ENCODE results near the gene RPTOR. TPM values are rescaled to one million over a fixed set of nuclear protein-coding genes. Genes with fewer than 3 reads are reported as not detected.

The RPTOR gene
- total and polyA plus RNA-seq, 2 experiments from 2014 or later = 6.6 to 16.1 TPM

- H3K9me2 ChIP-seq (ENCODE audit: insufficient read depth) = no peaks in the 10 kb centered on the region
- no peak for DNase-seq
- H3K9ac ChIP-seq = no peak overlapping the region
- TF ChIP-seq EZH2 (IDR thresholded peaks at IDR 0.05; ENCODE audit: insufficient read depth, poor library complexity, severe bottlenecking) (no peak), EZH2phosphoT487 (IDR thresholded peaks at IDR 0.05; ENCODE audit: insufficient read depth, low read depth) (no peak)
- no peak overlapping the region for H3K4me2 ChIP-seq (ENCODE audit: unreplicated experiment)
- no peaks in the 10 kb centered on the region for H3K27me3 ChIP-seq (replicated peaks; ENCODE audit: insufficient read depth)
- no peaks in the 10 kb centered on the region for H3F3A ChIP-seq (ENCODE audit: insufficient read depth)
- no peak overlapping the region for H3K4me3 ChIP-seq
- WGBS, 2 experiments (ENCODE audit: low coverage in 1 of 2, low lambda C conversion rate in 2 of 2, missing lambda C conversion rate in 2 of 2) = 94 to 98% methylated on average over 20 to 22 of the region's 22 CpGs
- no peaks in the 10 kb centered on the region for H3K79me2 ChIP-seq (ENCODE audit: insufficient read depth)
- H3K27ac ChIP-seq = no peak overlapping the region
- no peaks in the 10 kb centered on the region for H3K9me3 ChIP-seq (ENCODE audit: low read depth)
- H3K4me1 ChIP-seq (ENCODE audit: insufficient read depth) = no peaks in the 10 kb centered on the region
- in situ Hi-C loops (cut with MboI) = no loop called here
- no peaks in the 10 kb centered on the region for H4K20me1 ChIP-seq (ENCODE audit: insufficient read depth)
- H3K36me3 ChIP-seq (ENCODE audit: low read depth) = no peaks in the 10 kb centered on the region
- H2AFZ ChIP-seq = no peak overlapping the region
Measured at GRCh38 chr17:80905586-80906230, 361.1 kb downstream of the RPTOR start.

DNA sequence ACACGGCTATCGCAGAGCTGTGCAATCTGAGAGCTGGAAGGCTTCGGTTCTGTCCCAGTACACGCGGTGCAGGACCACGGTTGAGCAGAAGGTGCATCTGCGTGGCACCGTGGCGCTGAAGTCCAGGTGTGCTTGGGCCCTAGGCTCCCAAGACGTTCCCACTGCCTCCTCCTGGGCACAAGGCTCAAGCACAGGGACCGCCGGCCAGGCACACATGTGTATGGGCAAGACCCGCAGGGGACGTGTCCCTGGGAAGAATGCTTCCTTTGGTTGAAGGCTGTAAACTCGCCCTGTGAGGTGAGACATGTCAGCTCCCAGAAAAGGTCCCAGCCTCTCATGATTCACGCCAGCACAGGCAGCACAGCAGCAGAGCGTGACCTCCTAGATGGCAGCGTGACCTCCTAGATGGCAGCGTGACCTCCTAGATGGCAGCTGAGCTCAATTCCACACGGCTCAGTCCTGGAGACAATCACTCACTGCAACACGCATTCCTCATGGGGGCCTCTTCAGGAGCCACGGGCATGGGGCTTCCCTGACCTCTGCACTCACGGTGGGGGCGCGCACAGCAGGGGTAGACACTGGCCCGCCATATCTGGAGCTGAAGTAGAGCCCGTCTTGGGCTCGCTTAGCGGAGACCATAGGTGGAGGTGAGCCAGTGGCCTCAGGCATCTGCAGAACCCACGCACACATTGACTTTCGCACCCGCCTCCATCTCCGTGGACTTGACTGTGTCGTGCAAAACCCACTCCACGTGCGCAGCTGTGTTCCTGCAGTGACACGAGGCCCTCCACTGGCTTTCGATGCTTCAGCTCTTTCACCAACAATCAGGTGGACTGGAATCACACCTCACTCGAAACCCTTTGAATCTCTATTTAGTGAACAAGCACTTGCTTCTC is 362.0 kb downstream of the RPTOR start:
- H3K9me3 ChIP-seq (ENCODE audit: low read depth) = no peaks in the 10 kb centered on the region
- in situ Hi-C loops (cut with MboI) = no loop called here
- 96% methylated on average over 37 to 38 of the region's 39 CpGs for whole genome bisulfite sequencing, 2 experiments (ENCODE audit: low coverage in 1 of 2, low lambda C conversion rate in 2 of 2, missing lambda C conversion rate in 2 of 2)
- H4K20me1 ChIP-seq (ENCODE audit: insufficient read depth) = no peaks in the 10 kb centered on the region
- no peaks in the 10 kb centered on the region for H3K4me1 ChIP-seq (ENCODE audit: insufficient read depth)
- H3K9me2 ChIP-seq (ENCODE audit: insufficient read depth) = no peaks in the 10 kb centered on the region
- H3K36me3 ChIP-seq (ENCODE audit: low read depth) = no peaks in the 10 kb centered on the region
- H3K79me2 ChIP-seq (ENCODE audit: insufficient read depth) = no peaks in the 10 kb centered on the region
- no peaks in the 10 kb centered on the region for H3K27me3 ChIP-seq (replicated peaks; ENCODE audit: insufficient read depth)
- H3K4me3 ChIP-seq = no peak overlapping the region
- no peak overlapping the region for H3K9ac ChIP-seq
- TF ChIP-seq EZH2 (IDR thresholded peaks at IDR 0.05; ENCODE audit: insufficient read depth, poor library complexity, severe bottlenecking) (no peak), EZH2phosphoT487 (IDR thresholded peaks at IDR 0.05; ENCODE audit: insufficient read depth, low read depth) (no peak)
- H3F3A ChIP-seq (ENCODE audit: insufficient read depth) = no peaks in the 10 kb centered on the region
- no peak overlapping the region for H2AFZ ChIP-seq
- DNase-seq = no peak
- H3K4me2 ChIP-seq (ENCODE audit: unreplicated experiment) = no peak overlapping the region
- no peak overlapping the region for H3K27ac ChIP-seq

GRCh38 chr17:80907281-80907680 is 362.6 kb downstream of the RPTOR start:
- Histone ChIP-seq H4K20me1 (ENCODE audit: insufficient read depth) (no peaks in the 10 kb centered on the region), H3K79me2 (ENCODE audit: insufficient read depth) (no peaks in the 10 kb centered on the region), H3F3A (ENCODE audit: insufficient read depth) (no peaks in the 10 kb centered on the region), H3K4me2 (ENCODE audit: unreplicated experiment) (no peak overlapping the region), H3K9me3 (ENCODE audit: low read depth) (no peaks in the 10 kb centered on the region), H3K4me3 (no peak overlapping the region), H3K36me3 (ENCODE audit: low read depth) (no peaks in the 10 kb centered on the region; the same call in 1 of the 2 replicates), H3K9ac (no peak overlapping the region), H3K27ac (no peak overlapping the region), H3K9me2 (ENCODE audit: insufficient read depth) (no peaks in the 10 kb centered on the region), H3K27me3 (replicated peaks; ENCODE audit: insufficient read depth) (no peaks in the 10 kb centered on the region), H3K4me1 (ENCODE audit: insufficient read depth) (no peaks in the 10 kb centered on the region), H2AFZ (no peak overlapping the region)
- WGBS, 2 experiments (ENCODE audit: low coverage in 1 of 2, low lambda C conversion rate in 2 of 2, missing lambda C conversion rate in 2 of 2) = 88 to 96% methylated on average over 12 of the region's 12 CpGs
- DNase-seq = no peak
- in situ Hi-C loops (cut with MboI) = no loop called here
- TF ChIP-seq EZH2 (IDR thresholded peaks at IDR 0.05; ENCODE audit: insufficient read depth, poor library complexity, severe bottlenecking) = no peak
- no peak for TF ChIP-seq EZH2phosphoT487 (IDR thresholded peaks at IDR 0.05; ENCODE audit: insufficient read depth, low read depth)

GRCh38 chr17:80908211-80908610 is 363.6 kb downstream of the RPTOR start:
- H3K36me3 ChIP-seq (ENCODE audit: low read depth) = no peaks in the 10 kb centered on the region; the same call in 1 of the 2 replicates
- H3K27me3 ChIP-seq (replicated peaks; ENCODE audit: insufficient read depth) = no peaks in the 10 kb centered on the region
- WGBS, 2 experiments (ENCODE audit: low coverage in 1 of 2, low lambda C conversion rate in 2 of 2, missing lambda C conversion rate in 2 of 2) = 95% methylated on average over 12 of the region's 12 CpGs
- H3K27ac ChIP-seq = no peak overlapping the region
- no peaks in the 10 kb centered on the region for H3K4me1 ChIP-seq (ENCODE audit: insufficient read depth)
- no peaks in the 10 kb centered on the region for H3K79me2 ChIP-seq (ENCODE audit: insufficient read depth)
- no peaks in the 10 kb centered on the region for H3F3A ChIP-seq (ENCODE audit: insufficient read depth)
- H3K9me2 ChIP-seq (ENCODE audit: insufficient read depth) = no peaks in the 10 kb centered on the region
- no peak for TF ChIP-seq EZH2 (IDR thresholded peaks at IDR 0.05; ENCODE audit: insufficient read depth, poor library complexity, severe bottlenecking)
- no peak overlapping the region for H3K9ac ChIP-seq
- no peak for DNase-seq
- H3K4me3 ChIP-seq = no peak overlapping the region
- H3K9me3 ChIP-seq (ENCODE audit: low read depth) = no peaks in the 10 kb centered on the region
- in situ Hi-C loops (cut with MboI) = no loop called here
- H4K20me1 ChIP-seq (ENCODE audit: insufficient read depth) = no peaks in the 10 kb centered on the region
- no peak overlapping the region for H3K4me2 ChIP-seq (ENCODE audit: unreplicated experiment)
- no peak overlapping the region for H2AFZ ChIP-seq
